Lung microvascular endothelial cell (primary cell): ENCODE measurements around the gene NACC1. TPM values are rescaled to one million over a fixed set of nuclear protein-coding genes. Genes with fewer than 3 reads are reported as not detected.

Experiments used
- DNase-seq, 2 donors: peaks; one replicate each; pipeline versions ENCODE4 v3.0.0 to v3.0.0-alpha.2; 2010; ENCODE audit warnings: low read depth in 2 of 2
- total RNA-seq: library from RNA; depleted of rRNA; stranded (reverse); fragments of >200 nt; gene quantifications from 2 replicates; pipeline ENCODE4 v1.2.1, GENCODE V29; 2014

NACC1 gene
- total RNA-seq, 1 donor from 2014 or later: 34.1 TPM

DNA sequence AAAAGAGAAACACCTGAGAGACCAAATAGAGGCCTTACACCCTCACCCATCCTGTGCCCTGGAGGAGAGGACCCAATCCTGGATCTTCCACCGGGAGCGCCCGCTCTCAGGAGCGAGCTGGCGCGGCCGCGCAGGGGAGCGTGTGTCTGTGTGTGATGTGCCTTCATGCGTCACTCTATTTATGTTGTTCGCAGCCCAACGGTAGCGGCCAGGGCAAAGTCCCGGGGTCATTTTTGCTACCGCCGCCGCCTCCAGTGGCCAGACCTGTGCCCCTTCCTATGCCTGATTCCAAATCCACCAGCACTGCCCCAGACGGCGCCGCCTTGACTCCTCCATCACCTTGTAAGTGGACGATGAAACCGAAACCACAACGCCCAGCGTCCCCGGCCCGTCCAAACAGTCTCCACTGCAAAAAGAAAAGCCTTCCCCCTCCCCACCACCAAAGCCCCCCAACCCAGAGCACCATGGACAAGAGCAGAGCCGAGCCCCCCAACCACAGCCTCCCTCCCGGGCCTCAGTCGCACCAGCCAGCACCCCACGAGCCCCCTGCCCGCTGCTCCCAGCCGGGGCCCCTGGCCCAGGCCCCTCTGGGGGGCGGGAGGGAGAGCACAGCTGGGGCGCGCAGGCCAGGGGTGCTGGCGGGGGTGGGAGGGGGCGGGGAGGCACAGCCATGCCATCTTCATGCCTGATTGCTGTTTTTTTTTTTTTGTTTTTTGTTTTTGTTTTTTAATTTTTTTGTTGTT lies 30.1 kb upstream of the NACC1 start:
- DNase-seq: no peak

DNA sequence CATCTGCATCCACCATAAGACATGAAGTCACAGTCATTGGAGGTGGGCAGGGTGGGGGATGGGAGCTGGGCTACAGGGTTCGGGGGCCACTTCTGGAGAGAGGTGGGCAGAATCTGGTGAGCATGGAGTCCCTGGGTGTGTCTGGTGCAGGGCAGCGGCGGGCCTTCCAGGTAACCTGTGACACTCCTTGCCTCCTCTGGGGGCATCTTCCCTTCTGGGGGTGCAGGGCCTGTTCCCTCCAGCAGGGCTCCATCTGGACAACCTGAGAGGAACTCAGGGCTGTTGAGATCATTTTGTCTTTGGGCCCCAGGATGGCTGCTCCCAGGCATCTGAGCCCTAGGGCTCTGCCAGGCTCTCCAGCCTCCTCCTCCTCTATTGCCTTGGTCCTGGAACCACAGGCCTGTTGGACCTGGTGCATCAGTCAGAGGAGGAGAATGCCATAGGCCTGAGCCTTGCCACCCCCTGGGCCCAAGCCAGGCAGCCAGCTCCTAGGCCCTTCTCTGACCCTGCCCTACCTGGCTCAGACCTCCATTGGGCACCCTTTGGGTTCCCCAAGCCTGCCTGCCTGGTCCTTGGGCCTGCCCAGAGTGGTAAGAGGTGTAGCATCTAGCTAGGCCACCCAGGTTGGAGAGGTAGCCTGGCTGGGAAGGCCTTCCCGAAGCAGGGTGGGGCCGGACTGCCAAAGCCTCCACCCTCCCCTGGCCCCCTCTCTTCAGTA lies 28.8 kb upstream of the NACC1 start:
- no peak for DNase-seq

- DNase-seq: no peak
Measured at GRCh38 chr19:13089857-13090507, 28.1 kb upstream of the NACC1 start.

DNA sequence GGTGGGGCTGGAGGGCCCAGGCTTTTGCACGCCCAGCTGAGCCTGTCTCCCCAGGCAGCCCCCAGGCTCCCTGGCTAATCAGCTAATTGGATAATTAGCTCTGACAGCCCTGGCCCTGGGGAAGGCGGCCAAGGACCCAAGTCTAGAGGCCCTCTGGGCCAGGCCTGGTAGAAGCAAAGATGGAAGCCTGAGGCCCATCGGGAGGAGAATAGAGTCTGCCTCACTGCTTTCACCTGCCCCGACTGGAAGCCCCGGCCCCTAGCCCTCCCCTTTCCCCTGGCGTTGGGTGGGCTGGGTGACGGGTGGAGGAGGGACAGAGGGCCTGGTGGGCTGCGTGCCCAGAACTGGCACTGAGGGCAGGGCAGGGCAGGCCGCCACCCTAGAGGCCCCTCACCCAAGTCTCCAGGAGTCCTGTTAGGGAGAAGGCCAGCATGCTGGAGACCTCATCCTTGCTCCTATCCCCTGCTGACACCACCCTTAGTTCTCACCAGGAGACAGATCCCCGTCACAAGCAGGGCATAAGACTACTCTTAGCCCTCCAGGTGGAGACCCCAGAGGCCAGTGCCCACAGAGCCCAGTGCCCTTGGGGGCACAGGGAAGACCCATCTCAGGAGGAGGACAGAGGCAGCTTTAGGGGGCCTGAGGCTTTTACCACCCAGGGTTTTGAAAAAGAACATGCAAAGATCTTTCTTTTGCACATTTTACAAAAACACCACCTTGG lies 27.4 kb upstream of the NACC1 start:
- no peak for DNase-seq

GRCh38 chr19:13091400-13092157 lies 26.5 kb upstream of the NACC1 start:
- DNase-seq: peak in 1 of 2 donors; percentile 77

GRCh38 chr19:13092158-13092543 lies 25.9 kb upstream of the NACC1 start:
- no peak for DNase-seq

GRCh38 chr19:13092606-13093235 lies 25.3 kb upstream of the NACC1 start:
- no peak for DNase-seq

DNA sequence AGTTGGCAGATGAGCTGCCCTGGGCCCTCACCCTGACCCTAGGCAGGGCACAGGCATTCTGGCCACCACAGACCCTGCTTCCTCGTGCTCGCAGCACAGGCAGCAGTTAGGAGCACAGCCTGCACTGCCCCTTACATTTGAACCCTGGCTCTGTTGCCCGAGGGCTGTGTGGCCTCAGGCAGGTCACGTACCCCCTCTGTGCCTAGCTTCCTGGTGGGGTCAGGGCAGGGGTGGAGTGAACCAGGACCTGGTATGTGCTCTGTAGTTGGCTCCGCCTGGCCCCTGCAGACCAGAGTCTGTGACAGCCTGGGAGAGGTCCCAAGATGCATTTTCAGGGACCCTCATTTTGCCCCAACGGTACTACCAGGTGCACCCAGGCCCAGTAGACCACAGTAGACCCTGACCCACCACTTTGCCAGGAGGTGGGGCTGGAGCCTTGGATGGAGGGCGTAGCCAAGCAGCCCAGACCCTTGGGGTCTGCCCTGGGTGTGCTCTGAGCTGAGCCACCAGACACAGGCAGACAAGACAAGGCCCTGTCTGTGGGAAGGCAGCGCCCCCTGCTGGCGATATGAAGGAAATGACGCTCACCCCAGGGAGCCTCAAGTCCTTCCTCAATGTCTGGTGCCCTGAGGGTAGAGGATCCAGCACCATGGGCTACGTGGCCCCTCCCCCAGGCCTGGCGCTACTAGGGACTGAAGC lies 24.5 kb upstream of the NACC1 start:
- peak; percentile 87 for DNase-seq

- peak in 1 of 2 donors; percentile 38 for DNase-seq
Measured at GRCh38 chr19:13094106-13094504, 24.0 kb upstream of the NACC1 start.

GRCh38 chr19:13094771-13095392 lies 23.2 kb upstream of the NACC1 start:
- no peak for DNase-seq

DNA sequence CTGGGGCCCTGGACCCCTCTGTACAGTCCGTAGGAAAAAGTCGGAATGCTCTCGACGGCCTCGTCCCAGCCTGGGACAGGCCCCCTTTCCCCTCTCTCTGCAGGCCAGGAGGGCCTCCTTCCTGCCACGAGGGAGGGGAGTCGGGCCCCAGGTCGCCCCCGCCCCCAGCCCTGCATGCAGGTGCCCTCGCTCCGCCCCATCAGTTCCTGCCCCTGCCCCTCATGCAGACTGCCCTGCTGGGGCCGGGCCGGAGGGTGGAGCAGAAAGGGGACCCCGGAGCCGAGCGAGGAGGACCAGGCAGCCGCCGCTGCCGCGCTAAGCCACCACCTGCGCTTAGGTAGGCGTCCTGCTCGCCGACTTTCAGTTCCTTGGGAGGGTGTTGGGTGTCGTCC lies 22.7 kb upstream of the NACC1 start:
- DNase-seq: no peak

- DNase-seq: peak in 1 of 2 donors; percentile 44
Measured at GRCh38 chr19:13095934-13096927, 21.8 kb upstream of the NACC1 start.

GRCh38 chr19:13097033-13097462 lies 21.0 kb upstream of the NACC1 start:
- peak in 1 of 2 donors; percentile 43 for DNase-seq

- DNase-seq: peak; percentile 53 to 64
Measured at GRCh38 chr19:13097463-13098258, 20.4 kb upstream of the NACC1 start.

GRCh38 chr19:13098277-13099072 lies 19.6 kb upstream of the NACC1 start:
- peak; percentile 68 to 72 for DNase-seq
